IPS-18c (cell line): ENCODE measurements around the gene RESP18.
A peak's percentile ranks its signal among the peaks of the same experiment; 100 is the strongest.
"Not testable (repeated sequence)": the region's sequence is repeated elsewhere in the genome, so short reads cannot be mapped to it uniquely, and the experiment has no call there.

Experiments
- H3K4me3 ChIP-seq: 2 replicates; pipeline ENCODE4 v1.7.0; 2013; ENCODE audit warnings: low read depth, mild to moderate bottlenecking, low read length, moderate library complexity; ENCODE audit not compliant: insufficient read depth
- H3K9me3 ChIP-seq: one replicate; pipeline ENCODE4 v1.6.1; 2013; ENCODE audit warnings: mild to moderate bottlenecking, low read length, moderate library complexity; ENCODE audit not compliant: control insufficient read depth, insufficient read depth

RESP18 gene

GRCh38 chr2:219297766-219298456, 34.6 kb downstream of the RESP18 start:
- H3K4me3 ChIP-seq, result no peak overlapping the region
- H3K9me3 ChIP-seq, result peaks cover 3% of the 10 kb centered on the region

GRCh38 chr2:219296631-219297391, 35.7 kb downstream of the RESP18 start:
- Histone ChIP-seq H3K9me3 (peaks cover 3% of the 10 kb centered on the region), H3K4me3 (no peak overlapping the region)

- H3K4me3 ChIP-seq, result no peak overlapping the region
Measured at GRCh38 chr2:219296142-219296541, 36.4 kb downstream of the RESP18 start.

GRCh38 chr2:219294356-219295351, 37.9 kb downstream of the RESP18 start:
- Histone ChIP-seq H3K9me3 (peaks cover 3% of the 10 kb centered on the region), H3K4me3 (peak overlapping the region; percentile 82)

More at GRCh38 chr2:219296142-219296541, 36.4 kb downstream of the RESP18 start:
- H3K9me3 ChIP-seq, result peaks cover 3% of the 10 kb centered on the region

- Histone ChIP-seq H3K9me3 (peaks cover 3% of the 10 kb centered on the region), H3K4me3 (no peak overlapping the region; the same call in 1 of the 2 replicates)
Measured at GRCh38 chr2:219293736-219294231, 38.8 kb downstream of the RESP18 start.

GRCh38 chr2:219292616-219293015, 39.9 kb downstream of the RESP18 start:
- Histone ChIP-seq H3K4me3 (no peak overlapping the region), H3K9me3 (peaks cover 3% of the 10 kb centered on the region)

- Histone ChIP-seq H3K4me3 (no peak overlapping the region), H3K9me3 (peaks cover 3% of the 10 kb centered on the region)
Measured at GRCh38 chr2:219291910-219292490, 40.5 kb downstream of the RESP18 start.

GRCh38 chr2:219291394-219291793, 41.1 kb downstream of the RESP18 start:
- no peak overlapping the region for H3K4me3 ChIP-seq
- H3K9me3 ChIP-seq, result peaks cover 3% of the 10 kb centered on the region

GRCh38 chr2:219290381-219291171, 42.0 kb downstream of the RESP18 start:
- peaks cover 3% of the 10 kb centered on the region for H3K9me3 ChIP-seq

GRCh38 chr2:219289537-219290361, 42.8 kb downstream of the RESP18 start:
- Histone ChIP-seq H3K4me3 (no peak overlapping the region), H3K9me3 (peaks cover 3% of the 10 kb centered on the region)

More at GRCh38 chr2:219290381-219291171, 42.0 kb downstream of the RESP18 start:
- no peak overlapping the region for H3K4me3 ChIP-seq

GRCh38 chr2:219289195-219289536, 43.4 kb downstream of the RESP18 start:
- H3K9me3 ChIP-seq, result peaks cover 3% of the 10 kb centered on the region

GRCh38 chr2:219287580-219288265, 44.8 kb downstream of the RESP18 start:
- no peak overlapping the region for H3K4me3 ChIP-seq
- H3K9me3 ChIP-seq, result no peaks in the 10 kb centered on the region

More at GRCh38 chr2:219289195-219289536, 43.4 kb downstream of the RESP18 start:
- no peak overlapping the region for H3K4me3 ChIP-seq

GRCh38 chr2:219287116-219287440, 45.5 kb downstream of the RESP18 start:
- H3K9me3 ChIP-seq, H3K4me3 ChIP-seq: not testable (repeated sequence)

GRCh38 chr2:219286436-219287115, 46.0 kb downstream of the RESP18 start:
- no peaks in the 10 kb centered on the region for H3K9me3 ChIP-seq
- no peak overlapping the region for H3K4me3 ChIP-seq
